ENCODE results near the gene AQP5.

AQP5 gene

GRCh38 chr12:49932533-49933130 lies 29.0 kb upstream of the AQP5 start:
- DNase-seq (ENCODE audit: low spot score), result no peak

GRCh38 chr12:49933796-49934195 lies 27.9 kb upstream of the AQP5 start:
- no peak for DNase-seq (ENCODE audit: low spot score)

GRCh38 chr12:49934505-49934904 lies 27.2 kb upstream of the AQP5 start:
- DNase-seq (ENCODE audit: low spot score), result no peak

GRCh38 chr12:49936925-49937324 lies 24.7 kb upstream of the AQP5 start:
- DNase-seq (ENCODE audit: low spot score), result no peak

- DNase-seq (ENCODE audit: low spot score), result no peak
Measured at GRCh38 chr12:49937639-49938300, 23.9 kb upstream of the AQP5 start.

GRCh38 chr12:49939307-49939706 lies 22.4 kb upstream of the AQP5 start:
- DNase-seq (ENCODE audit: low spot score), result no peak

- DNase-seq (ENCODE audit: low spot score), result no peak
Measured at GRCh38 chr12:49939707-49940106, 22.0 kb upstream of the AQP5 start.

GRCh38 chr12:49941556-49942511 lies 19.8 kb upstream of the AQP5 start:
- no peak for DNase-seq (ENCODE audit: low spot score)

- DNase-seq (ENCODE audit: low spot score), result no peak
Measured at GRCh38 chr12:49942512-49942893, 19.2 kb upstream of the AQP5 start.

GRCh38 chr12:49942921-49943624 lies 18.6 kb upstream of the AQP5 start:
- peak; percentile 50 for DNase-seq (ENCODE audit: low spot score)

GRCh38 chr12:49943625-49943960 lies 18.1 kb upstream of the AQP5 start:
- DNase-seq (ENCODE audit: low spot score), result no peak

GRCh38 chr12:49944046-49944445 lies 17.6 kb upstream of the AQP5 start:
- DNase-seq (ENCODE audit: low spot score), result no peak

GRCh38 chr12:49944718-49945117 lies 17.0 kb upstream of the AQP5 start:
- no peak for DNase-seq (ENCODE audit: low spot score)

GRCh38 chr12:49945394-49946080 lies 16.1 kb upstream of the AQP5 start:
- peak; percentile 86 for DNase-seq (ENCODE audit: low spot score)

- DNase-seq (ENCODE audit: low spot score), result no peak
Measured at GRCh38 chr12:49946086-49946485, 15.6 kb upstream of the AQP5 start.

GRCh38 chr12:49946497-49946896 lies 15.2 kb upstream of the AQP5 start:
- DNase-seq (ENCODE audit: low spot score), result no peak

GRCh38 chr12:49947593-49948226 lies 14.0 kb upstream of the AQP5 start:
- DNase-seq (ENCODE audit: low spot score), result no peak

- no peak for DNase-seq (ENCODE audit: low spot score)
Measured at GRCh38 chr12:49948866-49949845, 12.5 kb upstream of the AQP5 start.

GRCh38 chr12:49949866-49950265 lies 11.8 kb upstream of the AQP5 start:
- no peak for DNase-seq (ENCODE audit: low spot score)

Measured in left forelimb (tissue), 1 donor.